ENCODE data around the gene KLHL17. TPM values are rescaled to one million over a fixed set of nuclear protein-coding genes. Genes with fewer than 3 reads are reported as not detected.

KLHL17 gene
- total RNA-seq, 1 experiment from 2014 or later, result 66.9 TPM

GRCh38 chr1:978835-979743, 18.7 kb downstream of the KLHL17 start:
- TF ChIP-seq ATF6 (CRISPR knock-in tag; IDR thresholded peaks at IDR 0.05), result no peak
- ATAC-seq (no peak), DNase-seq (ENCODE audit: low spot score) (no peak)
- peaks cover 24% of the 10 kb centered on the region for H3K27me3 Mint-ChIP-seq (ENCODE audit: low read depth)
- H3K27ac Mint-ChIP-seq, result no peak overlapping the region
- H3K9me3 Mint-ChIP-seq, result peaks cover 3% of the 10 kb centered on the region
- peaks cover 3% of the 10 kb centered on the region; the same call in 1 of the 2 replicates for H3K36me3 Mint-ChIP-seq
- CTCF ChIA-PET, result interaction anchor here (1.1 to 2.5 kb wide), 3 partner anchors 23 to 85 kb away, joined by 4 to 12 read pairs (median 4); no protein-coding TSS in a partner anchor
- POLR2A ChIA-PET, result no interaction called here
- H3K4me3 Mint-ChIP-seq, result no peak overlapping the region
- peaks cover 4% of the 10 kb centered on the region for H3K4me1 Mint-ChIP-seq

- no peak overlapping the region for H3K4me3 Mint-ChIP-seq
- ChIA-PET POLR2A (no interaction called here), CTCF (interaction anchor here (1.1 to 2.5 kb wide), 3 partner anchors 22 to 84 kb away, joined by 4 to 12 read pairs (median 4); no protein-coding TSS in a partner anchor)
- ATAC-seq (no peak), DNase-seq (ENCODE audit: low spot score) (no peak)
- H3K9me3 Mint-ChIP-seq, result peaks cover 3% of the 10 kb centered on the region
- peaks cover 3% of the 10 kb centered on the region; the same call in 1 of the 2 replicates for H3K36me3 Mint-ChIP-seq
- peaks cover 27% of the 10 kb centered on the region for H3K27me3 Mint-ChIP-seq (ENCODE audit: low read depth)
- H3K27ac Mint-ChIP-seq, result no peak overlapping the region
- peaks cover 4% of the 10 kb centered on the region for H3K4me1 Mint-ChIP-seq
- TF ChIP-seq IRF2 (CRISPR knock-in tag; IDR thresholded peaks at IDR 0.05; ENCODE audit: borderline replicate concordance, low read depth) (no peak), CREB1 (CRISPR knock-in tag; IDR thresholded peaks at IDR 0.05) (no peak), AR (CRISPR knock-in tag; IDR thresholded peaks at IDR 0.05) (no peak), TCF7 (CRISPR knock-in tag; IDR thresholded peaks at IDR 0.05; ENCODE audit: low read depth) (no peak), ZNF281 (CRISPR knock-in tag; IDR thresholded peaks at IDR 0.05) (no peak), RORB (CRISPR knock-in tag; IDR thresholded peaks at IDR 0.05) (no peak), ZNF425 (CRISPR knock-in tag; conservative IDR thresholded peaks at IDR 0.05) (no peak)
These were observed 19.3 kb downstream of the KLHL17 start for GRCh38 chr1:979744-980072.

GRCh38 chr1:980137-980571, 19.8 kb downstream of the KLHL17 start:
- no peak overlapping the region for H3K27ac Mint-ChIP-seq
- POLR2A ChIA-PET, result no interaction called here
- peaks cover 3% of the 10 kb centered on the region; the same call in 1 of the 2 replicates for H3K36me3 Mint-ChIP-seq
- CTCF ChIA-PET, result interaction anchor here (1.2 to 6.3 kb wide), 5 partner anchors 21 to 84 kb away, joined by 3 to 47 read pairs (median 4); partner anchors contain the start of gene HES4
- no peak for DNase-seq (ENCODE audit: low spot score)
- H3K4me1 Mint-ChIP-seq, result peaks cover 4% of the 10 kb centered on the region
- ATAC-seq, result no peak
- H3K9me3 Mint-ChIP-seq, result peaks cover 3% of the 10 kb centered on the region
- H3K4me3 Mint-ChIP-seq, result no peak overlapping the region
- peaks cover 28% of the 10 kb centered on the region for H3K27me3 Mint-ChIP-seq (ENCODE audit: low read depth)
- TF ChIP-seq PREB (CRISPR knock-in tag; IDR thresholded peaks at IDR 0.05; ENCODE audit: borderline replicate concordance) (no peak), AFF4 (CRISPR knock-in tag; IDR thresholded peaks at IDR 0.05; ENCODE audit: borderline replicate concordance) (no peak), ATF1 (CRISPR knock-in tag; IDR thresholded peaks at IDR 0.05) (no peak), ZNF512 (CRISPR knock-in tag; IDR thresholded peaks at IDR 0.05; ENCODE audit: borderline replicate concordance) (no peak)
